ENCODE results near the gene DAPK1. TPM values are rescaled to one million over a fixed set of nuclear protein-coding genes. Genes with fewer than 3 reads are reported as not detected.

DAPK1 gene
- total RNA-seq, 1 donor from 2014 or later: 168 TPM

GRCh38 chr9:87711857-87712800 lies 214.5 kb downstream of the DAPK1 start:
- H3K27ac ChIP-seq: peak overlapping the region; percentile 72
- peaks cover 17% of the 10 kb centered on the region for H3K36me3 ChIP-seq
- intact Hi-C loops (cut with DNase I): no loop called here
- DNase-seq (no peak), ATAC-seq (peak; percentile 75)
- H3K4me1 ChIP-seq: peaks cover 19% of the 10 kb centered on the region
- TF ChIP-seq CTCF (IDR thresholded peaks at IDR 0.05): no peak
- no peaks in the 10 kb centered on the region for H3K27me3 ChIP-seq
- no peaks in the 10 kb centered on the region for H3K9me3 ChIP-seq
- H3K4me3 ChIP-seq: no peak overlapping the region

- Histone ChIP-seq H3K27ac (peak overlapping the region; percentile 72), H3K27me3 (no peaks in the 10 kb centered on the region), H3K9me3 (no peaks in the 10 kb centered on the region), H3K4me3 (no peak overlapping the region), H3K4me1 (peaks cover 19% of the 10 kb centered on the region), H3K36me3 (peaks cover 10% of the 10 kb centered on the region)
- intact Hi-C loops (cut with DNase I): no loop called here
- ATAC-seq (peak; percentile 2), DNase-seq (no peak)
- TF ChIP-seq CTCF (IDR thresholded peaks at IDR 0.05): no peak
Measured at GRCh38 chr9:87712801-87713277, 215.2 kb downstream of the DAPK1 start.

GRCh38 chr9:87713278-87713987 lies 215.8 kb downstream of the DAPK1 start:
- H3K4me1 ChIP-seq: peaks cover 19% of the 10 kb centered on the region
- intact Hi-C loops (cut with DNase I): no loop called here
- ATAC-seq: peak; percentile 88

GRCh38 chr9:87713988-87714330 lies 216.3 kb downstream of the DAPK1 start:
- no peaks in the 10 kb centered on the region for H3K27me3 ChIP-seq
- intact Hi-C loops (cut with DNase I): no loop called here
- peak overlapping the region; percentile 17 for H3K27ac ChIP-seq

More at GRCh38 chr9:87713278-87713987, 215.8 kb downstream of the DAPK1 start:
- peak; percentile 8 for TF ChIP-seq CTCF (IDR thresholded peaks at IDR 0.05)
- H3K9me3 ChIP-seq: no peaks in the 10 kb centered on the region
- H3K27ac ChIP-seq: peak overlapping the region; percentile 17
- no peaks in the 10 kb centered on the region for H3K27me3 ChIP-seq
- DNase-seq: peak; percentile 89
- peaks cover 6% of the 10 kb centered on the region for H3K36me3 ChIP-seq
- no peak overlapping the region for H3K4me3 ChIP-seq

GRCh38 chr9:87714819-87715218 lies 217.2 kb downstream of the DAPK1 start:
- intact Hi-C loops (cut with DNase I): no loop called here
- no peak for TF ChIP-seq CTCF (IDR thresholded peaks at IDR 0.05)
- Histone ChIP-seq H3K9me3 (no peaks in the 10 kb centered on the region), H3K36me3 (no peaks in the 10 kb centered on the region), H3K27me3 (no peaks in the 10 kb centered on the region), H3K4me1 (peaks cover 19% of the 10 kb centered on the region), H3K4me3 (no peak overlapping the region), H3K27ac (peak overlapping the region; percentile 17)
- ATAC-seq: peak; percentile 12
- no peak for DNase-seq

More at GRCh38 chr9:87713988-87714330, 216.3 kb downstream of the DAPK1 start:
- Histone ChIP-seq H3K4me1 (peaks cover 19% of the 10 kb centered on the region), H3K4me3 (no peak overlapping the region), H3K9me3 (no peaks in the 10 kb centered on the region), H3K36me3 (peaks cover 4% of the 10 kb centered on the region)
- no peak for DNase-seq
- no peak for TF ChIP-seq CTCF (IDR thresholded peaks at IDR 0.05)
- no peak for ATAC-seq

Data from upper lobe of right lung (tissue), 1 donor.